Left cardiac atrium (tissue), 4 donors: Measurements from ENCODE around the gene SSBP2. TPM values are rescaled to one million over a fixed set of nuclear protein-coding genes. Genes with fewer than 3 reads are reported as not detected.

ENCODE experiments used
- ATAC-seq, 2 donors: fragments of 200-7000 bp; cut with Tn5 transposase; one replicate each; pipeline ENCODE4 v1.9.1; 2020; ENCODE audit warnings: mild to moderate bottlenecking in 2 of 2, moderate library complexity in 2 of 2
- DNase-seq: peaks from one replicate; pipeline ENCODE4 v3.0.0-alpha.2; 2020
- intact Hi-C, 2 donors: fragments of 100-400 bp; cut with DNase I; formaldehyde crosslinking; loops; one replicate each; pipeline versions ENCODE4 v1.14.1 to v1.15.1; 2022 to 2023
- long read RNA-seq: library from polyadenylated mRNA; unstranded; transcript quantifications from one replicate; pipeline ENCODE4 v2.0.0, GENCODE V29; 2021
- total RNA-seq, 2 donors: library from RNA; stranded (reverse); fragmentation: NEBNext Ultra II Directional; extraction: Animal tissue kit (Norgen Biotek cat#: 25700); gene quantifications; one replicate each; pipeline ENCODE4 v1.2.1, GENCODE V29; 2021
- donor health status: DM: no; HTN: yes; CAD: no.
- donor health status: DM: no; HTN: yes; CAD: no; lungs with severe emphysema.
- donor health status: DM: yes; HTN: yes; CAD: no.
- donor health status: Dilated cardiomyopathy.

SSBP2 gene
- total RNA-seq, result 10 to 100 TPM; 37.7 to 46.9 TPM
- long read RNA-seq, full-length matches to known transcripts, result 39 of 48 reads
- long read RNA-seq, partial matches to known transcripts, result 0 of 48 reads
- long read RNA-seq, other reads (novel, unspliced or antisense), result 9 of 48 reads

GRCh38 chr5:81751009-81751835 is at the start of gene SSBP2:
Gene SSBP2 (minus strand): TSS chr5:81751097. CDS start chr5:81751042, 55 bp downstream.
- intact Hi-C loops, result loop anchor here (1.0 to 10.0 kb wide), 6 partner anchors 36 to 414 kb away; partner anchors contain the start of gene ATG10 (in 1 of the 2)
- peak; percentile 98 for DNase-seq
- ATAC-seq, result peak; percentile 93 to 97

- no peak for ATAC-seq
- intact Hi-C loops, result no loop called here
- DNase-seq, result no peak
These were observed 44.8 kb upstream of the SSBP2 start for GRCh38 chr5:81795666-81796065.

- DNase-seq, result no peak
- no peak for ATAC-seq
- intact Hi-C loops, result no loop called here
These were observed 43.3 kb upstream of the SSBP2 start for GRCh38 chr5:81794226-81794625.

GRCh38 chr5:81790336-81790735 is 39.4 kb upstream of the SSBP2 start:
- intact Hi-C loops, result no loop called here
- ATAC-seq (no peak), DNase-seq (no peak)

GRCh38 chr5:81789033-81789432 is 38.1 kb upstream of the SSBP2 start:
- ATAC-seq, result peak in 1 of 2 donors; percentile 81
- intact Hi-C loops, result loop anchor here in 1 of 2 donors (2.0 to 5.0 kb wide), 2 partner anchors 37 to 62 kb away; partner anchors contain the start of gene SSBP2
- DNase-seq, result no peak

- intact Hi-C loops, result loop anchor here in 1 of 2 donors (2.0 to 5.0 kb wide), 2 partner anchors 36 to 62 kb away; partner anchors contain the start of gene SSBP2
- ATAC-seq (peak in 1 of 2 donors; percentile 33), DNase-seq (no peak)
These were observed 37.4 kb upstream of the SSBP2 start for GRCh38 chr5:81788329-81788728.

- DNase-seq, result peak; percentile 56
- intact Hi-C loops, result loop anchor here in 1 of 2 donors (2.0 to 5.0 kb wide), 2 partner anchors 35 to 63 kb away; partner anchors contain the start of gene SSBP2
- peak; percentile 74 to 84 for ATAC-seq
These were observed 36.8 kb upstream of the SSBP2 start for GRCh38 chr5:81787474-81788242.

- ATAC-seq (no peak), DNase-seq (no peak)
- intact Hi-C loops, result loop anchor here in 1 of 2 donors (5.0 kb wide), 1 partner anchor 35 kb away; the partner anchor contains the start of gene SSBP2
These were observed 36.1 kb upstream of the SSBP2 start for GRCh38 chr5:81786991-81787390.

- no peak for DNase-seq
- intact Hi-C loops, result loop anchor here in 1 of 2 donors (5.0 kb wide), 1 partner anchor 34 kb away; the partner anchor contains the start of gene SSBP2
- ATAC-seq, result no peak
These were observed 35.6 kb upstream of the SSBP2 start for GRCh38 chr5:81786496-81786895.

GRCh38 chr5:81785322-81785721 is 34.4 kb upstream of the SSBP2 start:
- DNase-seq, result no peak
- no peak for ATAC-seq
- intact Hi-C loops, result loop anchor here in 1 of 2 donors (5.0 kb wide), 1 partner anchor 33 kb away; the partner anchor contains the start of gene SSBP2

GRCh38 chr5:81783401-81783800 is 32.5 kb upstream of the SSBP2 start:
- DNase-seq, result no peak
- no peak for ATAC-seq
- intact Hi-C loops, result no loop called here

- no peak for ATAC-seq
- intact Hi-C loops, result no loop called here
- DNase-seq, result no peak
These were observed 31.9 kb upstream of the SSBP2 start for GRCh38 chr5:81782811-81783210.

GRCh38 chr5:81779916-81780266 is 29.0 kb upstream of the SSBP2 start:
- intact Hi-C loops, result no loop called here
- no peak for ATAC-seq
- no peak for DNase-seq

- DNase-seq (peak; percentile 58), ATAC-seq (peak; percentile 85 to 90)
- intact Hi-C loops, result no loop called here
These were observed 28.4 kb upstream of the SSBP2 start for GRCh38 chr5:81779125-81779915.

GRCh38 chr5:81778642-81779041 is 27.7 kb upstream of the SSBP2 start:
- DNase-seq (no peak), ATAC-seq (peak; percentile 62 to 87)
- intact Hi-C loops, result no loop called here

- intact Hi-C loops, result no loop called here
- DNase-seq (no peak), ATAC-seq (no peak)
These were observed 25.4 kb upstream of the SSBP2 start for GRCh38 chr5:81776258-81776657.

- intact Hi-C loops, result no loop called here
- ATAC-seq (no peak), DNase-seq (no peak)
These were observed 23.5 kb upstream of the SSBP2 start for GRCh38 chr5:81774374-81774773.

- DNase-seq (no peak), ATAC-seq (peak in 1 of 2 donors; percentile 14)
- intact Hi-C loops, result no loop called here
These were observed 22.7 kb upstream of the SSBP2 start for GRCh38 chr5:81773574-81773973.

GRCh38 chr5:81773161-81773560 is 22.3 kb upstream of the SSBP2 start:
- no peak for ATAC-seq
- intact Hi-C loops, result no loop called here
- no peak for DNase-seq
